HuH-7 (cell line): ENCODE data around the gene SSC4D.
"Not testable (repeated sequence)": the region's sequence is repeated elsewhere in the genome, so short reads cannot be mapped to it uniquely, and the experiment has no call there.

Experiments used
- DNase-seq: peaks from one replicate; pipeline ENCODE4 v3.0.0; 2011; ENCODE audit warnings: low spot score

SSC4D gene

GRCh38 chr7:76383089-76383944 lies 26.2 kb downstream of the SSC4D start:
- no peak for DNase-seq

- no peak for DNase-seq
These were observed 27.7 kb downstream of the SSC4D start for GRCh38 chr7:76381814-76382213.

- DNase-seq: no peak
These were observed 28.9 kb downstream of the SSC4D start for GRCh38 chr7:76380623-76380966.

- DNase-seq: no peak
These were observed 32.1 kb downstream of the SSC4D start for GRCh38 chr7:76377186-76377918.

GRCh38 chr7:76375251-76375650 lies 34.2 kb downstream of the SSC4D start:
- DNase-seq: no peak

GRCh38 chr7:76372984-76373833 lies 36.3 kb downstream of the SSC4D start:
- no peak for DNase-seq

GRCh38 chr7:76371396-76371795 lies 38.1 kb downstream of the SSC4D start:
- no peak for DNase-seq

GRCh38 chr7:76369018-76369417 lies 40.5 kb downstream of the SSC4D start:
- DNase-seq: no peak

- no peak for DNase-seq
These were observed 41.3 kb downstream of the SSC4D start for GRCh38 chr7:76368190-76368589.

GRCh38 chr7:76364198-76364584 lies 45.3 kb downstream of the SSC4D start:
- DNase-seq: no peak

- DNase-seq: not testable (repeated sequence)
These were observed 45.7 kb downstream of the SSC4D start for GRCh38 chr7:76363754-76364153.

- DNase-seq: no peak
These were observed 49.4 kb downstream of the SSC4D start for GRCh38 chr7:76359978-76360638.

- DNase-seq: peak; percentile 80
These were observed 50.2 kb downstream of the SSC4D start for GRCh38 chr7:76359111-76359977.

GRCh38 chr7:76358481-76359110 lies 50.9 kb downstream of the SSC4D start, which contains the start of gene YWHAG:
YWHAG (minus strand) TSS chr7:76358991; CDS start chr7:76358808, 183 bp downstream.
- DNase-seq: peak; percentile 64

- no peak for DNase-seq
These were observed 51.5 kb downstream of the SSC4D start for GRCh38 chr7:76358011-76358480.

GRCh38 chr7:76357475-76358010 lies 52.0 kb downstream of the SSC4D start:
- no peak for DNase-seq

GRCh38 chr7:76356823-76357222 lies 52.7 kb downstream of the SSC4D start:
- DNase-seq: no peak

- no peak for DNase-seq
These were observed 53.4 kb downstream of the SSC4D start for GRCh38 chr7:76356115-76356514.

GRCh38 chr7:76354981-76355730 lies 54.3 kb downstream of the SSC4D start:
- no peak for DNase-seq
